RKO (cell line): ENCODE data around the gene MIS18BP1.
"Not testable (repeated sequence)": the region's sequence is repeated elsewhere in the genome, so short reads cannot be mapped to it uniquely, and the experiment has no call there.

Experiments used
- DNase-seq: peaks from one replicate; pipeline ENCODE4 v3.0.0-alpha.2; 2016; ENCODE audit warnings: low spot score

MIS18BP1 gene

GRCh38 chr14:45253070-45253753 lies at the start of gene MIS18BP1:
Gene MIS18BP1 (minus strand): TSS chr14:45253202. CDS start chr14:45247286, 5,916 bp downstream.
- DNase-seq: peak; percentile 97

DNA sequence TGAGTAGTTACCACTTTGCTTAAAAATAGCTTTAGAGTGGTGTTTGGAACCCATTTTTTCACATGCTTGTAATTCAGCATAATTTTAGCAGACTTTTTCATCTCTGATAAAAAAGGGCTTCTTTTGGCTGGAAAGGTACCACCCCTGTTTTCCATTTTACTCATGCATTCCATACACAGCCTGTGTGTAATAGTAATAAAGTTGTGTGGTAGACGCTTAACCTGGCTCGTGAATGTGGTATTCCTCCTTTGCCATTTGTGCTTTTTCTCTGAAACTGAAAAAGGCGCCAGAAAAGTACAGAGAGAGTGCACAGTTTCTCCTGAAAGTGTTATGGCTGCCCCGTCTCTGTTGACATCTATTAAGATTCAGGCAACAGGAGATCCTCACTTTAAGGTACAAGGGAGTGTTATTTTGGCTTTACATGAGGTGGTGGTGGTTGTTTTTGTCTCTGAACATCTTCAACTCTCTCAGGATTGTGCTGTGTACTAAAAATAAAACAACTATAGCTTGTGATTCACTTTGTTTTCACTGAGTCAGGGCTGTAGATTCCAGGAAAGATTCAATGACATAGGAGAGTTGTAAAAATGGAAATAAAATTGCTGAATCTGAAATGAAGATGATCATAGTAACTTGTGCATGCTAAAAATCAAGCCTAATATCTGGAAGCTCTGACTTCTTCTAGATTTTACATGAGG lies 45.6 kb upstream of the MIS18BP1 start:
- DNase-seq: no peak

- not testable (repeated sequence) for DNase-seq
Measured at GRCh38 chr14:45294796-45295195, 41.8 kb upstream of the MIS18BP1 start.

DNA sequence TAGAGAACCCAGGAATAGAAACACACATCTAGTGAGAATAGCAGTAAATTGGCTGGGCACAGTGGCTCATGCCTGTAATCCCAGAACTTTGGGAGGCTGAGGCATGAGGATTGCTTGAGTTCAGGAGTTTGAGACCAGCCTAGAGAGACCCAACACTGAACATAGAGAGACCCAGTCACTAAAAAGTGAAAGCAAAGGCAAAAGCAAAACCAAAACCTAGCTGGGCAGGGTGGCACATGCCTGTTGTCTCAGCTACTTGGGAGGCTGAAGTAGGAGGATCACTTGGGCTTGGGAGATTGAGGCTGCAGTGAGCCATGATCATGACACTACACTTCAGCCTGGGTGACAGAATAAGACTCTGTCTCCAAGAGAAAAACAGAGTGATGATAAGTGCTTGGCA lies 37.5 kb upstream of the MIS18BP1 start:
- DNase-seq: no peak

DNA sequence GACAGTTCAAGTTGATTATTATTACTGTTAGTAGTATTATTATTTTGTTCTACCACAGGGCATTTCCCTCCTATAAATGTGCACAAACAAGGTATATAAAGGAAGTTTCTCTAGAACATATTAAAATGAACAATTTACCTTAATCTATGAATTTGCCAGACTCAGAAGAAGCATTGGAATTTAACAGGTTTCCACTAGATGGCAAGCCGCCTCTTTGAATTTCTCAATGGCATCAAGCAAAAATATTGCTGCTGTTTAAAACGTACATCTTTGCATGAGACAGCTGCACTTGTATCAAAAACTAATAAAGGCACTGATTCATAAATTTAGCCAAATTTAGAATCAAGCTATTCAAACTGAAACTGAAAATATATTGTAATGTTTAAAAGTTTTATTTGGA lies 34.6 kb upstream of the MIS18BP1 start:
- DNase-seq: peak; percentile 24

- DNase-seq: no peak
Measured at GRCh38 chr14:45284802-45285201, 31.8 kb upstream of the MIS18BP1 start.

DNA sequence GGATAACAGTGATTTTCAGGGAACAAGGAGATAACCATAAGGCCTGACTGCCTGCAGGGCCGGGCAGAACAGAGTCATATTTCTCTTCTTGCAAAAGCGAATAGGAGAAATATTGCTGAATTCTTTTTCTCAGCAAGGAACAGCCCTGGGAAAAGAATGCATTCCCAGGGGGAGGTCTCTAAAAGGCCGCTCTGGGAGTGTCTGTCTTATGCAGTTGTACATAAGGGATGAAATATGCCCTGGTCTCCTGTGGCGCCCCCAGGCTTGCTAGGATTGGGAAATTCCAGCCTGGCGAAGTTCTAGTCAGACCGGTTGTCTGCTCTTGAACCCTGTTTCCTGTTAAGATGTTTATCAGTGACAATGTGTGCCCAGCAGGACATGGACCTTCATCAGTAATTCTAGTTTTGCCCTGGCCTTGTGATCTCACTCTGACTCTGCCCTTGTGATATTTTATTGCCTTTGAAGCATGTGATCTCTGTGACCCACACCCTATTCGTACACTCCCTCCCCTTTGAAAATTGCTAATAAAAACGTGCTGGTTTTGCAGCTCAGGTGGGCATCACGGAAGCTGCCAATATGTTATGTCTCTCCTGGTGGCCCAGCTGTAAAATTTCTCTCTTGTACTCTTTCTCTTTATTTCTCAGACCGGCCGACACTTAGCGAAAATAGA lies 28.9 kb upstream of the MIS18BP1 start:
- not testable (repeated sequence) for DNase-seq

DNA sequence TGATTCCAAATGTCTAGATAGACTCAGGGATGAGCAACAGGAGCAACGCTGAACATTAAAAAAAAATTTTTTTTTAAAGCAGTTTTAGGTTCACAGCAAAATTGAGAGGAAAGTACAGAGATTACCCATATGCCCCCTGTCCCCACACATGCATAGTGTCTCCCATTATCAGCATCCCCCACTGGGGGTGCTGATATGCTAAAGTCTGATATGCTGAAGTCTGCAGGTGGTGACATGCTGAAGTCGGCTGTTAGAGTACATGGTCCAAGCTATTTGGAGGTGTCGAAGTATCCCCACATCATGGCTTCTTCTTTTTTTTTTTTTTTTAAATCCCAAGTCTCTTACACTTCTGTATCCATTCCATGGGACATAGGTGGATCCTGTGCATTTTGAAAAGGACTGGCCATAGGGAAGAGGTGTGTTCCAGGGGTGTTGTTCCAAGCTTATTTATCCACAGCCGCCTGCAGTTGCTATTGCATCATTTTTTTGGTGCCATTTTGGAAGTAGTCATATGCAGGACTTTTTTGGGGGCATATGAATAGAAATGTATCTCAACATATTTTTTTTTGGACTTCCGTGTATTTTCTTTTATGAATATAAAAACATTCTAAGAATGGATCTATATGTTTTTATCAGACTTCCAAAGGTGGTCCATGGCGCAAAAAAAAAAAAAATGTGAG lies 19.0 kb upstream of the MIS18BP1 start:
- DNase-seq: no peak

DNA sequence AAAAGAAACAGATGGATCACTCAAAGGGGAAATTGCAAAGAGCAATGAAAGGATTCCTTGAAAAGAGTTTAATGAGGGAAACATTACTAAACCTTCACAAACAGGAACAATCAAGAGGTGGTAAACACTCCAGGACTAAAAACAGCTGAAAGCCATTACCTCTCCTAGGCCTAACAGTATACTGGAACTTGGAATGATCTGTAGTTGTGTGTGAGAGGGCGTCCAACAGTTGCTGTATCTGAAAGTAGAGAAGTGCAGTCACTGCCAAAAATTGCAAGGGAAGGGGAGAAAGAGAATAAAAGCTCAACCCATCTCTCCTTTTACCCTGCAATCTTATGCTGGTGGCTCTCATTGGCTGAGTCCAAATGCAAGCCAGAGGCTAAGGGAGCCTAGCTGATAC lies 17.0 kb upstream of the MIS18BP1 start:
- DNase-seq: no peak

DNA sequence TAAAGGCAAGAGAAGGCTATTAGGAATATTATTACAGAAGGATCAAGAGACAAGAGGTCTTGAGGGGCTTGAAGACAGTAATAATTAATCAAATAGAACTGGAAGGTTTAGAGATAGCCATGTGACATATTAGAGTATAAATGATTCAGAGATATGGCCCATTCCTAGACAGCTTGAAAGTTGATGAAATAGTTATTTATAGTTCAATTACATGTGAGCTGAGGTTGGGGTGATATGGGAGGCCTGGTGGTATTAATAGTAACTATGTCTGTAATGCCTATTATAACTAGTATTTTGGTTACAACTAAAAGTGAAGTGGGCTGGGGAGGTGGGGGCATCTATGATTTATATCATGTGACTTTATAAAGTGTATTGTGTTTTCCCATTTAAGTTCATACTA lies 14.1 kb upstream of the MIS18BP1 start:
- no peak for DNase-seq

GRCh38 chr14:45262637-45263036 lies 9.6 kb upstream of the MIS18BP1 start:
- DNase-seq: no peak

- no peak for DNase-seq
Measured at GRCh38 chr14:45261209-45261608, 8.2 kb upstream of the MIS18BP1 start.

DNA sequence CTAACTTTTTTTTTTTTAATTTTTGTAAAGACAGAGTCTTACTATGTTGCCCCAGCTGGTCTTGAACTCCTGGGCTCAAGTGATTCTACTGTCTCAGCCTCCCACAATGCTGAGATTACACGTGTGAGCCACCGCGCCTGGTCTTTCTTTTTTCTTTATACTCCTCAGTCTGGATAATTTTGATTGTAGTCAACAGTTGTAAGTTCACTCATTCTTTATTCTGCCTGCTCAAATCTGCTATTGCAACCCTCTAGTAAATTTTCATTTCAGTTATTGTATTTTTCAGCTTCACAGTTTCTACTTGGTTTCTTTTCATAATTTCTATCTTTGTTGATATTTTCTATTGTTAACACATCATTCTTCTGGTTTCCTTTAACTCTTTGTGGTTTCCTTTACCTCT lies 5.8 kb upstream of the MIS18BP1 start:
- no peak for DNase-seq

DNA sequence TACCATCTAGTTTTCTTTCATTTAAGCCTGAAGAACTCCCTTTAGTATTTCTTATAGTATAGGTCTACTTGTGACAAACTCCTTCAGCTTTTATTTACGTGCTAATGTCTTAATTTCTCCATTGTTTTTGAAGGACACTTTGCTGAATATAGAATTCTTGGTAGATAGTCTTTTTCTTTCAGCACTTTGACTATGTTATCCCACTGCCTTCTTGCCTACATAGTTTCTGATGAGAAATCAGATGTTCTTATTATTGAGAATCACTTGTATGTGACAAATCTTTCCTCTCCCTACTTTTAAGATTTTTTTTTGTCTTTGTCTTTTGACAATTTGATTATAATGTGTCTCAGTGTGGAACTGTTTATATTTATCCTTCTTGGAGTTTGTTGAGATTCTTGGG lies 5.1 kb upstream of the MIS18BP1 start:
- DNase-seq: no peak

DNA sequence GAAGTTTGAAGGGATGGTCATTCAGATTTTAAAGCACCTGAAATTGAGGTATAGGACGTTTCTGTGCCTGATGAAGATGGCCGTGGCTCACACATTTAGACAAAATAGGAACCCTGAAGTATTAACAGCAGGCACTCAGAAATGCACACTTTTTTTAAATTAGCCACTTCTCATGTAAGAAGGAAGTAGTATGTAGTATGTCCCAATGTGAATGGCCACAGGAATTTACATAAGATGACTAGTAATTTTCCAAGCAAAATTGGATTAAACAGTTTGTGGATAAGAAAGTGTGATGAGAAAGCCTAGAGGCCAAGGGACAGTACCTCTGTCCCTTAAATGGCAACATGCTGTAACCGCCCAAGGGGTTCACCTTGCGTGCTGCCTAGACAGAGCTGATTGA lies 1.8 kb upstream of the MIS18BP1 start:
- DNase-seq: peak; percentile 19

- DNase-seq: peak; percentile 97
Measured at GRCh38 chr14:45253754-45254310, 830 bp upstream of the MIS18BP1 start.

DNA sequence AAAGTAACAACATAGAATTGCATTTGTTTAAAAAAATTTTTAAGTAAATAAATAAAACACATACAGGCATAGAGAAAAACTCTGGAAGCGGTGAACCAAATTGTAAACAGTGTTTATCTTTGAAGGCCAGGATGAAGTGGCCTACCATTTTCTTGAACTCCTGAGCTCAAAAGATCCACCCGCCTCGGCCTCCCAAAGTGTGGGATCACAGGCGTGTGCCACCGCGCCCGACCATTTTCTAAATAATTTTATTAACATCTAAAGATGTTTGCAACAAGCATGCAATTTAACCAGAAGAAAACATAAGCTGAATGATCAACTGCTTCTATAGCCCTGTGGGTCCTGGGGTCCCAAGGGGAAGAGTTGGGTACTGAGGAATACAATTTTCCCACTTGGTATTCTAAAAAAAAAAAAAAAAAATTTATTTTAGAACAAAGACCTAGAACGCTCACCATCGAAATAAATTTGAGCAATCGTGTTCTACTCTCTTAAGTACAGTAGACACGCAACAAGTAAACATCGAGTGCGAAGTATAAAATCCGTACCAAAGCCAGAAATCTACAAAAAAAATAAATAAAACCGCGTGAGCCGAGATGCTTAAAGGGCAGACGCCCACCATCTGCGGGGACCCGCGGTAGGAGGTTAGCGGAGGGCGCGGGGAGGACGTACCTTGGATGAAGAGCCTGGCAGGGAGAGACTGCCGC lies 484 bp downstream of the MIS18BP1 start:
- DNase-seq: peak; percentile 40

DNA sequence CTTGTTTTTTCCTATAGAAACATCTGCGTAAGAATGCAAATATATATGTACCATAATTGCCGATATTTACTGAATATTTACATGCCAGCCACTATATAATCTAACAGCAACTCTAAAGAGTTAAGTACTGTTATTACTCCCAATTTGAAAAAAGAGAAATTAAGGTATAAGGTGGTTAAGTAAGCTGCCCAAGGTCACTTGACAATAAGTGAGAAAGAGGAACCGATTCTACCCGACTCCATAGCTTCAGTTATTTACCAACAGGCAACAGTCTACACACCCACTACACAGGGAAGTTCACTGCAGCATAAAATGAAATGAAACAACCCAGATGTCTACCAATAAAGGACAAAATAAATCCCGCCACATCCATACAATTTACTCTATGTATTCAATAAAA lies 1.1 kb downstream of the MIS18BP1 start:
- peak; percentile 63 for DNase-seq

GRCh38 chr14:45249856-45250575 lies 3.0 kb downstream of the MIS18BP1 start:
- no peak for DNase-seq

- DNase-seq: no peak
Measured at GRCh38 chr14:45247427-45247826, 5.6 kb downstream of the MIS18BP1 start.

DNA sequence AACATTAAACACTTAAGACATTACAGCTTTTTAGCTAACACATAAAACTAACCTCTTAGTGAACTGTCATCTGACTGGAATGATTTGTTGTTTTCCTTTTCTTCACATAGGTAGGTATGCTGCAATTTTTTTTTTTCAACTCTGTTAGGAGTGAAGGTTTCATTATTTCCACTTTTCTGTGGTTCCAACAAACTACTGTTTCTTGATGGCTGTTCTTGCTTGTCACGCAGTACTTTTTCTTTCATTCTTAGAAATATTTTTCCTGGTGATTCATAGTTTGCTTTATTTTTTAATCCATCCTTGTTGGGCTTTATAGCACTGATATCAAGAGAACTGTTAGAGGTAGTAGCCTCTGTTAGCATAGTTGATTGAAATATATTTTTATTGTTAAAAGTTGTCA lies 6.3 kb downstream of the MIS18BP1 start:
- DNase-seq: no peak
